Lung (tissue), 12 donors: ENCODE data around the gene MLANA. TPM values are rescaled to one million over a fixed set of nuclear protein-coding genes. Genes with fewer than 3 reads are reported as not detected.

Experiments
- ATAC-seq: fragments of 200-7000 bp; cut with Tn5 transposase; one replicate; pipeline ENCODE4 v1.9.1; 2020; ENCODE audit warnings: moderate number of reproducible peaks; ENCODE audit not compliant: insufficient read depth, low FRiP score
- DNase-seq, 3 donors: peaks; one replicate each; pipeline ENCODE4 v3.0.0-alpha.2; 2013 to 2017
- H3K27ac ChIP-seq, 2 donors: one replicate each; pipeline ENCODE4 v1.5.1; 2013; ENCODE audit warnings: mild to moderate bottlenecking in 2 of 2, moderate library complexity in 2 of 2, control low read depth in 1 of 2, inconsistent platforms in 1 of 2, low read depth in 1 of 2, low read length in 1 of 2
- H3K27me3 ChIP-seq, 3 donors: one replicate each; pipeline ENCODE4 v1.5.1; 2013; ENCODE audit warnings: low read length in 2 of 3; ENCODE audit not compliant: control insufficient read depth in 3 of 3, insufficient read depth in 3 of 3
- H3K36me3 ChIP-seq, 4 donors: one replicate each; pipeline ENCODE4 v1.5.1; 2013; ENCODE audit warnings: low read length in 4 of 4, mild to moderate bottlenecking in 1 of 4, moderate library complexity in 1 of 4; ENCODE audit not compliant: control insufficient read depth in 4 of 4, insufficient read depth in 4 of 4
- H3K4me1 ChIP-seq, 5 donors: one replicate each; pipeline ENCODE4 v1.5.1; 2013; ENCODE audit warnings: low read length in 5 of 5, mild to moderate bottlenecking in 2 of 5, moderate library complexity in 1 of 5; ENCODE audit not compliant: control insufficient read depth in 5 of 5, insufficient read depth in 5 of 5
- H3K4me3 ChIP-seq: one replicate; pipeline ENCODE4 v1.5.1; 2013; ENCODE audit warnings: mild to moderate bottlenecking, control low read depth, moderate library complexity
- H3K9ac ChIP-seq, 2 donors: one replicate each; pipeline ENCODE4 v1.5.1; 2013; ENCODE audit warnings: low read length in 2 of 2, control low read depth in 1 of 2; ENCODE audit not compliant: insufficient read depth in 1 of 2
- H3K9me3 ChIP-seq, 4 donors: one replicate each; pipeline ENCODE4 v1.5.1; 2013; ENCODE audit warnings: low read length in 3 of 4, mild to moderate bottlenecking in 1 of 4, moderate library complexity in 1 of 4; ENCODE audit not compliant: control insufficient read depth in 4 of 4, insufficient read depth in 3 of 4
- CTCF ChIP-seq: IDR thresholded peaks from 2 replicates; pipeline ENCODE4 v1.5.1; 2012; ENCODE audit warnings: mild to moderate bottlenecking; ENCODE audit errors: control extremely low read depth, extremely low read depth
- WGBS, 2 donors: extraction: QIAGEN DNeasy Blood & Tissue Kit; methylation state at CpG; one replicate each; pipeline ENCODE4 v1.1.7; 2013; 5-methylcytosine and 5-hydroxymethylcytosine counted together
- polyA plus RNA-seq, 2 donors: library from polyadenylated mRNA; stranded (reverse); fragments of 200-250 nt; gene quantifications; one replicate each; pipeline ENCODE4 v1.2.1, GENCODE V29; 2013
- total RNA-seq, 2 donors: library from RNA; depleted of rRNA in 1 of 2; stranded (reverse); fragments of >200 nt in 1 of 2; gene quantifications; one replicate each; pipeline ENCODE4 v1.2.1, GENCODE V29; 2014 to 2021
- donor health status: control.
- donor health status: control.
- donor health status: Bipolar disorder and iron deficiency.
- donor health status: healthy.
- donor health status: DM: yes; HTN: yes; CAD: no.

The MLANA gene
- total and polyA plus RNA-seq, 4 donors = not detected

GRCh38 chr9:5939530-5939929, 48.8 kb downstream of the MLANA start:
- ATAC-seq (no peak), DNase-seq (no peak)
- no peaks in the 10 kb centered on the region for H3K4me1 ChIP-seq
- TF ChIP-seq CTCF = no peak
- H3K36me3 ChIP-seq = peaks cover 0 to 3% (median under 1%) of the 10 kb centered on the region in 4 donors
- no peaks in the 10 kb centered on the region for H3K9me3 ChIP-seq
- H3K9ac ChIP-seq = no peak overlapping the region
- H3K27me3 ChIP-seq = no peaks in the 10 kb centered on the region
- H3K4me3 ChIP-seq = no peak overlapping the region
- no peak overlapping the region for H3K27ac ChIP-seq

GRCh38 chr9:5941214-5941613, 50.5 kb downstream of the MLANA start:
- Histone ChIP-seq H3K4me1 (no peaks in the 10 kb centered on the region), H3K36me3 (peaks cover 0 to 3% (median 0%) of the 10 kb centered on the region in 4 donors), H3K27me3 (no peaks in the 10 kb centered on the region), H3K4me3 (no peak overlapping the region), H3K9ac (no peak overlapping the region), H3K27ac (no peak overlapping the region), H3K9me3 (no peaks in the 10 kb centered on the region)
- WGBS, 2 donors = 92 to 96% methylated on average over 2 of the region's 2 CpGs
- DNase-seq = no peak
- no peak for TF ChIP-seq CTCF
- ATAC-seq = no peak

DNA sequence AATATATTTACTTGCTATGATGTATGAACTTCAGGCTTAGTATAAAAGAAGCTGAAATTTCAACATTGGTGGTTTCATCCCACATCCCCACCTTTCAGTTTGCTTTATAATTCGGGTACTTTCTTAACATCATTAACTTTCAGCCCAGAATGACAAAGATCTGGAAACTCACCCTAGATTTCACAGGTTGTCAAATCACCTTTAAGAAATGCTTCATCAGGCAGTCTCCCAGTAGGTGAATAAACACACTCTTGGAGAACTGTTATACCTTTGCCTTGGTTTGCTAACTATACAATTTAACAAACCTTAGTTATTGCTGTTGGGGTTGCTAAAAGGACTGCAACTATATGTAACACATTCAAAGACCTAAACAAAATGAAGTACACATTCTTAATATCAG, 54.4 kb downstream of the MLANA start:
- no peaks in the 10 kb centered on the region for H3K27me3 ChIP-seq
- H3K4me3 ChIP-seq = no peak overlapping the region
- no peaks in the 10 kb centered on the region for H3K36me3 ChIP-seq
- DNase-seq (no peak), ATAC-seq (no peak)
- TF ChIP-seq CTCF = no peak
- no peak overlapping the region for H3K9ac ChIP-seq
- WGBS, 2 donors = 83 to 89% methylated on average over 1 of the region's 1 CpG
- peaks cover 0 to 4% (median 0%) of the 10 kb centered on the region in 5 donors for H3K4me1 ChIP-seq
- no peak overlapping the region for H3K27ac ChIP-seq
- H3K9me3 ChIP-seq = no peaks in the 10 kb centered on the region

GRCh38 chr9:5947912-5948311, 57.2 kb downstream of the MLANA start:
- no peaks in the 10 kb centered on the region for H3K36me3 ChIP-seq
- no peak overlapping the region for H3K9ac ChIP-seq
- DNase-seq (peak in 1 of 3 donors; percentile 24), ATAC-seq (no peak)
- no peaks in the 10 kb centered on the region for H3K27me3 ChIP-seq
- WGBS, 2 donors = 84 to 97% methylated on average over 2 of the region's 2 CpGs
- H3K27ac ChIP-seq = peak overlapping the region in 1 of 2 donors; percentile 33
- H3K4me1 ChIP-seq = peaks cover 0 to 4% (median 0%) of the 10 kb centered on the region in 5 donors
- no peaks in the 10 kb centered on the region for H3K9me3 ChIP-seq
- H3K4me3 ChIP-seq = no peak overlapping the region
- TF ChIP-seq CTCF = no peak
